ENCODE measurements around the gene AHCYL1.

GRCh38 chr1:110012100-110012780, 27.7 kb downstream of the AHCYL1 start:
- no peak for TF ChIP-seq CTCF (IDR thresholded peaks at IDR 0.05; ENCODE audit: insufficient read depth, low read depth, low read length)
- TF ChIP-seq EZH2 (IDR thresholded peaks at IDR 0.05; ENCODE audit: insufficient read depth, low read length) = no peak

All from astrocyte (in vitro differentiated cells and primary cell).